Measurements from ENCODE around the gene FOCAD. TPM values are rescaled to one million over a fixed set of nuclear protein-coding genes. Genes with fewer than 3 reads are reported as not detected.

Gene FOCAD
- total and polyA plus RNA-seq, 2 of the 8 experiments (the other 6 are each of a cell fraction or from before 2014, with no cell fraction given): 22.0 to 38.4 TPM

- no peak overlapping the region for H2AK5ac ChIP-seq (ENCODE audit: low read depth, low read length)
- H3K36me3 ChIP-seq (ENCODE audit: control insufficient read depth in 2 of 4, insufficient read depth in 4 of 4, low read length in 3 of 4): peaks cover 0 to 6% (median under 1%) of the 10 kb centered on the region in 4 experiments; a peak in 3 of 8 replicates
- no peak overlapping the region for H4K8ac ChIP-seq (ENCODE audit: extremely low read depth, insufficient read depth, low read length)
- H3K4me2 ChIP-seq (ENCODE audit: insufficient read depth in 1 of 2, low read depth in 2 of 2, low read length in 2 of 2): no peak overlapping the region
- no peak overlapping the region for H3K14ac ChIP-seq (ENCODE audit: insufficient read length)
- no peaks in the 10 kb centered on the region for H3K79me1 ChIP-seq (ENCODE audit: low read depth, low read length)
- H3K4ac ChIP-seq (replicated peaks; ENCODE audit: insufficient read length, low read depth, low read length): no peak overlapping the region
- no peak overlapping the region for H2BK12ac ChIP-seq (ENCODE audit: low read depth, low read length)
- TF ChIP-seq NANOG (IDR thresholded peaks at IDR 0.05; ENCODE audit: insufficient read depth, low read depth, low read length, poor library complexity, severe bottlenecking): no peak
- TF ChIP-seq POLR2A (IDR thresholded peaks at IDR 0.05; ENCODE audit: control extremely low read depth in 1 of 2, low read depth in 2 of 2, low read length in 2 of 2): no peak
- no peak overlapping the region for H3K4me3 ChIP-seq (ENCODE audit: extremely low read depth in 1 of 4, insufficient read depth in 2 of 4, low read depth in 3 of 4, low read length in 4 of 4)
- H4K5ac ChIP-seq (ENCODE audit: insufficient read length, low read depth, low read length): no peak overlapping the region
- H2BK5ac ChIP-seq (ENCODE audit: low read depth, low read length): no peak overlapping the region
- no peak overlapping the region for H4K91ac ChIP-seq (replicated peaks; ENCODE audit: insufficient read length, low read length)
- no peak overlapping the region for H2BK20ac ChIP-seq (ENCODE audit: low read length)
- H3K9me3 ChIP-seq (ENCODE audit: insufficient read depth in 2 of 2, low read depth in 1 of 2, low read length in 1 of 2): no peaks in the 10 kb centered on the region
- CTCF ChIA-PET (ENCODE audit: partially characterized antibody): interaction anchor here (1.0 kb wide), 1 partner anchor 103 kb away, joined by 3 read pairs; the partner anchor contains the start of gene MLLT3
- no peak overlapping the region for H3K18ac ChIP-seq (ENCODE audit: extremely low read depth, low read length)
- no peak overlapping the region for H3K56ac ChIP-seq (replicated peaks; ENCODE audit: insufficient read length, low read depth, low read length)
- H3K27ac ChIP-seq (ENCODE audit: low read depth, low read length): no peak overlapping the region
- no peak overlapping the region for H2AFZ ChIP-seq (ENCODE audit: low read length)
- no peak overlapping the region for H3K9ac ChIP-seq (replicated peaks in 1 of 4; ENCODE audit: extremely low read depth in 1 of 4, low read depth in 3 of 4, low read length in 3 of 4)
- H3K23ac ChIP-seq (ENCODE audit: insufficient read length): no peak overlapping the region
- no peak overlapping the region for H2BK120ac ChIP-seq (replicated peaks; ENCODE audit: low read depth, low read length)
- peaks cover 0 to 2% of the 10 kb centered on the region in 2 experiments for H4K20me1 ChIP-seq (replicated peaks in 1 of 2; ENCODE audit: control insufficient read depth in 1 of 2, insufficient read depth in 2 of 2, low read length in 2 of 2)
- no peaks in the 10 kb centered on the region for H3K79me2 ChIP-seq (ENCODE audit: control insufficient read depth in 1 of 2, insufficient read depth in 2 of 2, low read length in 2 of 2)
- H3K23me2 ChIP-seq (ENCODE audit: low read depth, low read length): no peaks in the 10 kb centered on the region
- whole genome bisulfite sequencing, 2 experiments (ENCODE audit: extremely low coverage in 1 of 2, insufficient coverage in 1 of 2, insufficient read length in 1 of 2, insufficient replicate concordance in 2 of 2, low coverage in 1 of 2, low lambda C conversion rate in 2 of 2, missing lambda C conversion rate in 1 of 2): 77% methylated on average over 2 of the region's 2 CpGs; no CpG with 5 or more reads in 1 of the 2 experiments
- no peaks in the 10 kb centered on the region for H3K27me3 ChIP-seq (replicated peaks in 1 of 4; ENCODE audit: control insufficient read depth in 3 of 4, extremely low read depth in 1 of 4, insufficient read depth in 3 of 4, low read length in 3 of 4)
- FAIRE-seq (no peak), DNase-seq (ENCODE audit: low read depth in 1 of 2, low spot score in 2 of 2) (no peak)
- POLR2A ChIA-PET (ENCODE audit: partially characterized antibody): no interaction called here
- no peaks in the 10 kb centered on the region for H3K4me1 ChIP-seq (replicated peaks in 1 of 4; ENCODE audit: control insufficient read depth in 3 of 4, insufficient read depth in 4 of 4, low read length in 3 of 4)
- H2BK15ac ChIP-seq (ENCODE audit: low read length): no peak overlapping the region
These were observed 42.1 kb downstream of the FOCAD start for GRCh38 chr9:20726144-20726543.

Data from H1 (cell line).